Measurements from ENCODE around the gene PAX2.
A peak's percentile ranks its signal among the peaks of the same experiment; 100 is the strongest.

The PAX2 gene

DNA sequence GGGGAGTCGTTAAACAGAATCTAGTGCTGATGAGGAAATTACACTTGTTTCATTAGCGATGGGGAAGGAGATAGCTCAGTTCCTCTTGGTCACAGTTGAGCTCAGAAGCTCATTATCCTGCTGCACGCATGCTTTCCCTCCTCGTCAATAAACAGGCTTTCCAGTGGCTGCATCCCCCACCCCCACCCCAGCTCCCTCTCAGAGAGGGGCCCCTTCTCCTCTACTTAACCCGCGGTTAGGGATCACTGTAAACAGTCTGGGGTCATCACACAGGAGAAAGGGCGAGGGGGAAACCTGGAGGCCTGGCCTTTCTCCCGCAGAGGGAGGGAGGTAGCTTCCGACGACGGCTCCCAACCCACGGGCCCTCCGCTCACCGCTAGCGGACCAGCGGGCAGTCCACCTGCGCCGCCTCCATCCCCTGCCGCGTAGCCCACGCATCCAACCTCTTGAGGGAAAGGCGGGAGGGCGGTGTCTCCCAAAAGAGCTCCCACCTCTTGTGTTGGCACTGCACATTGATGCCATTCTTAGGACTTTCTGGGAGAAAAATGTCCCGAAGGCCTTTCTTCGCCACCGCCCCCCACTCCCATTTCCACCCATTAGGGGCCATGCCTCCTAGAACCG, 80.8 kb downstream of the PAX2 start:
- H3K4me3 ChIP-seq (replicated peaks; ENCODE audit: insufficient read depth, low read length) = no peak overlapping the region

DNA sequence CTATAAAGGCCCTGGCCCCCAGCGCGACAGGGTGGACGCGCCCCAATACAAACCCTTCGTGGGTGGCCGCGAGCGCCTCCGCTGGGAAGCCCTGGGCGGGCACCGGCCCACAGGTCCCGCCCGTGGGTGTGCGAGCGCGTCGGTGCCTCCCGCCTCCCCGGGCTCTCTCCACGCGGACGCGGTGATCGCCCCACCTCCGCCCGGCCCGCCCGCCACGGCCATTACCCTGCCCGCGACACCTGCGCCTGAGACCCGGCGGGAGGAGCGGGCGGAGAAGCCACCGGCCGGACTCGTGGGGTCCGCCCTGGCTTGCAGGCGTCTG, 81.2 kb downstream of the PAX2 start:
- TF ChIP-seq GABPA (IDR thresholded peaks at IDR 0.05; ENCODE audit: low read depth) = no peak
- TF ChIP-seq, protein P1, sequence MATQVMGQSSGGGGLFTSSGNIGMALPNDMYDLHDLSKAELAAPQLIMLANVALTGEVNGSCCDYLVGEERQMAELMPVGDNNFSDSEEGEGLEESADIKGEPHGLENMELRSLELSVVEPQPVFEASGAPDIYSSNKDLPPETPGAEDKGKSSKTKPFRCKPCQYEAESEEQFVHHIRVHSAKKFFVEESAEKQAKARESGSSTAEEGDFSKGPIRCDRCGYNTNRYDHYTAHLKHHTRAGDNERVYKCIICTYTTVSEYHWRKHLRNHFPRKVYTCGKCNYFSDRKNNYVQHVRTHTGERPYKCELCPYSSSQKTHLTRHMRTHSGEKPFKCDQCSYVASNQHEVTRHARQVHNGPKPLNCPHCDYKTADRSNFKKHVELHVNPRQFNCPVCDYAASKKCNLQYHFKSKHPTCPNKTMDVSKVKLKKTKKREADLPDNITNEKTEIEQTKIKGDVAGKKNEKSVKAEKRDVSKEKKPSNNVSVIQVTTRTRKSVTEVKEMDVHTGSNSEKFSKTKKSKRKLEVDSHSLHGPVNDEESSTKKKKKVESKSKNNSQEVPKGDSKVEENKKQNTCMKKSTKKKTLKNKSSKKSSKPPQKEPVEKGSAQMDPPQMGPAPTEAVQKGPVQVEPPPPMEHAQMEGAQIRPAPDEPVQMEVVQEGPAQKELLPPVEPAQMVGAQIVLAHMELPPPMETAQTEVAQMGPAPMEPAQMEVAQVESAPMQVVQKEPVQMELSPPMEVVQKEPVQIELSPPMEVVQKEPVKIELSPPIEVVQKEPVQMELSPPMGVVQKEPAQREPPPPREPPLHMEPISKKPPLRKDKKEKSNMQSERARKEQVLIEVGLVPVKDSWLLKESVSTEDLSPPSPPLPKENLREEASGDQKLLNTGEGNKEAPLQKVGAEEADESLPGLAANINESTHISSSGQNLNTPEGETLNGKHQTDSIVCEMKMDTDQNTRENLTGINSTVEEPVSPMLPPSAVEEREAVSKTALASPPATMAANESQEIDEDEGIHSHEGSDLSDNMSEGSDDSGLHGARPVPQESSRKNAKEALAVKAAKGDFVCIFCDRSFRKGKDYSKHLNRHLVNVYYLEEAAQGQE (IDR thresholded peaks at IDR 0.05; ENCODE audit: insufficient replicate concordance, low read depth) = no peak
- TF ChIP-seq, protein P2, sequence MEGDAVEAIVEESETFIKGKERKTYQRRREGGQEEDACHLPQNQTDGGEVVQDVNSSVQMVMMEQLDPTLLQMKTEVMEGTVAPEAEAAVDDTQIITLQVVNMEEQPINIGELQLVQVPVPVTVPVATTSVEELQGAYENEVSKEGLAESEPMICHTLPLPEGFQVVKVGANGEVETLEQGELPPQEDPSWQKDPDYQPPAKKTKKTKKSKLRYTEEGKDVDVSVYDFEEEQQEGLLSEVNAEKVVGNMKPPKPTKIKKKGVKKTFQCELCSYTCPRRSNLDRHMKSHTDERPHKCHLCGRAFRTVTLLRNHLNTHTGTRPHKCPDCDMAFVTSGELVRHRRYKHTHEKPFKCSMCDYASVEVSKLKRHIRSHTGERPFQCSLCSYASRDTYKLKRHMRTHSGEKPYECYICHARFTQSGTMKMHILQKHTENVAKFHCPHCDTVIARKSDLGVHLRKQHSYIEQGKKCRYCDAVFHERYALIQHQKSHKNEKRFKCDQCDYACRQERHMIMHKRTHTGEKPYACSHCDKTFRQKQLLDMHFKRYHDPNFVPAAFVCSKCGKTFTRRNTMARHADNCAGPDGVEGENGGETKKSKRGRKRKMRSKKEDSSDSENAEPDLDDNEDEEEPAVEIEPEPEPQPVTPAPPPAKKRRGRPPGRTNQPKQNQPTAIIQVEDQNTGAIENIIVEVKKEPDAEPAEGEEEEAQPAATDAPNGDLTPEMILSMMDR (IDR thresholded peaks at IDR 0.05; ENCODE audit: insufficient read depth, low read length) = no peak
- no peak for TF ChIP-seq SPI1 (IDR thresholded peaks at IDR 0.05; ENCODE audit: borderline replicate concordance, low read depth)
- no peak for TF ChIP-seq POLR2AphosphoS5 (IDR thresholded peaks at IDR 0.05; ENCODE audit: low read depth)
- DNase-seq (ENCODE audit: low read depth in 1 of 2, low spot score in 1 of 2) = no peak
- Histone ChIP-seq H3K4me3 (replicated peaks; ENCODE audit: insufficient read depth, low read length) (no peak overlapping the region), H3K27me3 (ENCODE audit: insufficient read depth, poor library complexity, severe bottlenecking) (peaks cover 45% of the 10 kb centered on the region), H3K27ac (replicated peaks) (peak overlapping the region; percentile 56)

More for the DNA sequence above, 80.8 kb downstream of the PAX2 start:
- Histone ChIP-seq H3K27ac (replicated peaks) (peak overlapping the region; percentile 56), H3K27me3 (ENCODE audit: insufficient read depth, poor library complexity, severe bottlenecking) (peaks cover 45% of the 10 kb centered on the region)
- peak; percentile 44 to 66 for DNase-seq (ENCODE audit: low read depth in 1 of 2, low spot score in 1 of 2)
- TF ChIP-seq POLR2AphosphoS5 (IDR thresholded peaks at IDR 0.05; ENCODE audit: low read depth) (no peak), SPI1 (IDR thresholded peaks at IDR 0.05; ENCODE audit: borderline replicate concordance, low read depth) (no peak; the same call in 1 of the 2 replicates), GABPA (IDR thresholded peaks at IDR 0.05; ENCODE audit: low read depth) (no peak)
- TF ChIP-seq, protein P2 (IDR thresholded peaks at IDR 0.05; ENCODE audit: insufficient read depth, low read length) = no peak
- TF ChIP-seq, protein P1 (IDR thresholded peaks at IDR 0.05; ENCODE audit: insufficient replicate concordance, low read depth) = no peak

DNA sequence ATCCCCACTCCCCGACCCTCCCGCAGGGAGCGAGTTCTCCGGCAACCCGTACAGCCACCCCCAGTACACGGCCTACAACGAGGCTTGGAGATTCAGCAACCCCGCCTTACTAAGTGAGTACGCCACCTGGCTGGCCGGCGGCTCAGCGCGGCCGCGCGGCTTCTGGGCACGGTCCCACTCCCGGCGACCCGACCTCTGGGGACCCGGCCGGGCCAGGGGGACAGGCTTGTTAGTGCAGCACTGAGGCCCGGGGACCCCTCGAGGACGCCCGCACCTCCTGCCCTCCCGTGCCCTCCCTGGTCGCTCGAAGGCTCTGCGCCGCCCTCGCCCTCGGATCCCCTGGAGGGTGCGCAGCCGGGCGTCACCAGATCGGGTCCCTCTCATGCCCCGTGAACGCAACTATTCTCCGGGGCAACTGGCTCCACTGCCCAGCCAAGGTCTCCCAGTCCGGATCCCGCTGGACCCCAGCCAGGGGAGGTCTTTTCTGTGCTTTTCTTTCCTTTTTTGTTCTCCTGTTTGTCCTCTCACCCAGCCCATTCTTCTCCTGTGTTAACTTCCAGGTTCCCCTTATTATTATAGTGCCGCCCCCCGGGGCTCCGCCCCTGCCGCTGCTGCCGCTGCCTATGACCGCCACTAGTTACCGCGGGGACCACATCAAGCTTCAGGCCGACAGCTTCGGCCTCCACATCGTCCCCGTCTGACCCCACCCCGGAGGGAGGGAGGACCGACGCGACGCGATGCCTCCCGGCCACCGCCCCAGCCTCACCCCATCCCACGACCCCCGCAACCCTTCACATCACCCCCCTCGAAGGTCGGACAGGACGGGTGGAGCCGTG, 81.8 kb downstream of the PAX2 start:
- DNase-seq (ENCODE audit: low read depth in 1 of 2, low spot score in 1 of 2) = peak in 1 of 2 experiments; percentile 51
- Histone ChIP-seq H3K27ac (replicated peaks) (peak overlapping the region; percentile 56), H3K27me3 (ENCODE audit: insufficient read depth, poor library complexity, severe bottlenecking) (peaks cover 45% of the 10 kb centered on the region), H3K4me3 (replicated peaks; ENCODE audit: insufficient read depth, low read length) (peak overlapping the region; percentile 13)
- TF ChIP-seq, protein P2 (IDR thresholded peaks at IDR 0.05; ENCODE audit: insufficient read depth, low read length) = no peak
- TF ChIP-seq POLR2AphosphoS5 (IDR thresholded peaks at IDR 0.05; ENCODE audit: low read depth) = no peak
- TF ChIP-seq, protein P1 (IDR thresholded peaks at IDR 0.05; ENCODE audit: insufficient replicate concordance, low read depth) = no peak
